SJSA1 (cell line): ENCODE data around the gene KCNJ6. TPM values are rescaled to one million over a fixed set of nuclear protein-coding genes. Genes with fewer than 3 reads are reported as not detected.

Experiments
- DNase-seq, 2 experiments: peaks; one replicate each; pipeline ENCODE4 v3.0.0-alpha.2; 2015 to 2020; ENCODE audit warnings: low spot score in 2 of 2, low read depth in 1 of 2
- H3K27ac ChIP-seq: fragments of 250-450 bp; sonication (Bioruptor Pico); 2 replicates; pipeline ENCODE4 v1.5.1; 2020; ENCODE audit warnings: mild to moderate bottlenecking, moderate library complexity
- H3K27me3 ChIP-seq: fragments of 250-450 bp; sonication (Bioruptor Pico); replicated peaks from 2 replicates; pipeline ENCODE4 v1.5.1; 2020; ENCODE audit warnings: mild to moderate bottlenecking, moderate library complexity
- H3K36me3 ChIP-seq: fragments of 250-450 bp; sonication (Bioruptor Pico); 2 replicates; pipeline ENCODE4 v1.5.1; 2020; ENCODE audit warnings: mild to moderate bottlenecking
- H3K4me1 ChIP-seq: fragments of 250-450 bp; sonication (Bioruptor Pico); replicated peaks from 2 replicates; pipeline ENCODE4 v1.6.1; 2021; ENCODE audit warnings: mild to moderate bottlenecking
- H3K4me3 ChIP-seq: fragments of 250-450 bp; sonication (Bioruptor Pico); 2 replicates; pipeline ENCODE4 v1.5.1; 2020; ENCODE audit warnings: mild to moderate bottlenecking
- H3K9me3 ChIP-seq: fragments of 250-450 bp; sonication (Bioruptor Pico); replicated peaks from 2 replicates; pipeline ENCODE4 v1.5.1; 2020; ENCODE audit warnings: mild to moderate bottlenecking
- total RNA-seq: library from RNA; depleted of rRNA; stranded (reverse); fragments of >200 nt; shearing (Covaris generic); gene quantifications from 2 replicates; pipeline ENCODE4 v1.2.3, GENCODE V29; 2014

Gene KCNJ6
- total RNA-seq, 1 experiment from 2014 or later: 0.24 TPM

- no peak for DNase-seq
- Histone ChIP-seq H3K27ac (no peak overlapping the region), H3K4me1 (no peaks in the 10 kb centered on the region; the same call in 1 of the 2 replicates), H3K4me3 (no peak overlapping the region), H3K36me3 (no peaks in the 10 kb centered on the region), H3K27me3 (no peaks in the 10 kb centered on the region), H3K9me3 (peaks cover 5% of the 10 kb centered on the region; the same call in 1 of the 2 replicates)
Observed at GRCh38 chr21:37811711-37812110, 104.5 kb downstream of the KCNJ6 start.

GRCh38 chr21:37808261-37808660, 108.0 kb downstream of the KCNJ6 start:
- H3K4me3 ChIP-seq: no peak overlapping the region
- H3K9me3 ChIP-seq: peaks cover 5% of the 10 kb centered on the region; the same call in 1 of the 2 replicates
- DNase-seq: no peak
- no peaks in the 10 kb centered on the region for H3K27me3 ChIP-seq
- H3K4me1 ChIP-seq: no peaks in the 10 kb centered on the region
- H3K27ac ChIP-seq: no peak overlapping the region
- no peaks in the 10 kb centered on the region for H3K36me3 ChIP-seq

DNA sequence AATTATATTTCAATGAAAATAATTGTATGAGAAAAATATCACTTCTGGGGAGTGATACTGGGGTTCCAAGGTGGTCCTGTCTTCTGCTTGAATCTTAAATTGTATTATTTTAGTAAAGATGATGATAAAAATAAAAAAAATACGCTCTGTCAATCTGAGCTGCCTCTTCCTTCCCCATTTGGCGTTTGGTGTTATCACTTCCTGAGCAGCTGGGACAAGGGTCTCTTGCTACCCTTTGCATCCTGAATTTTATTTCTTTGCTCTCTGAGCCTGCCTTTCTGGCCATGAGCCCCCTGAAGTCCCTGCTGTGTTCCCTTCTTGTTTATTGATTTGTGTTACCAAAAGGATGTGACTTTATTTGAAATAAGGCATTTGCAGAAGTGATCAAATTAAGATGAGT, 111.0 kb downstream of the KCNJ6 start:
- no peak overlapping the region for H3K27ac ChIP-seq
- H3K36me3 ChIP-seq: no peaks in the 10 kb centered on the region
- no peak for DNase-seq
- no peaks in the 10 kb centered on the region for H3K9me3 ChIP-seq
- no peak overlapping the region for H3K4me3 ChIP-seq
- no peaks in the 10 kb centered on the region for H3K4me1 ChIP-seq
- H3K27me3 ChIP-seq: no peaks in the 10 kb centered on the region

DNA sequence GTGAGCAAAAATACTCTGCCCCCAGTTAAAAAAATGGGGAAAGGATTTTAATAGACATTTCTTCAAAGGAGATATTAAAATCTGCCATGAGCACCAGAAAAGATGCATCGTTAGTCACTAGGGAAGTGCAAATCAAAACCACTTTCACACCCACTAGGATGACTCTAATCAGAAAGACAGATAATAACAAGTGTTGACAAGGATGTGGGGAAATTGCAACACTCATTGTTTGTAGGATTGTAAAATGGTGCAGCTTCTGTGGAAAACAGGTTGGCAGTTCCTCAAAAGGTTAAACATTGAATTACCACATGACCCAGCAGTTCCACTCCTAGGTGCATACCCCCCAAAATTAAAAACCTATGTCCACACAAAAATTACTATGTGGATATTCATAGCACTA, 112.3 kb downstream of the KCNJ6 start:
- no peaks in the 10 kb centered on the region for H3K36me3 ChIP-seq
- no peaks in the 10 kb centered on the region for H3K27me3 ChIP-seq
- H3K4me3 ChIP-seq: no peak overlapping the region
- H3K9me3 ChIP-seq: no peaks in the 10 kb centered on the region
- no peak for DNase-seq
- H3K4me1 ChIP-seq: peaks cover 4% of the 10 kb centered on the region; the same call in 1 of the 2 replicates
- H3K27ac ChIP-seq: no peak overlapping the region

- Histone ChIP-seq H3K27ac (no peak overlapping the region), H3K36me3 (no peaks in the 10 kb centered on the region), H3K9me3 (no peaks in the 10 kb centered on the region), H3K4me3 (no peak overlapping the region), H3K4me1 (peaks cover 4% of the 10 kb centered on the region; the same call in 1 of the 2 replicates), H3K27me3 (no peaks in the 10 kb centered on the region)
- no peak for DNase-seq
Observed at GRCh38 chr21:37803101-37803651, 113.1 kb downstream of the KCNJ6 start.

- Histone ChIP-seq H3K4me3 (no peak overlapping the region), H3K27ac (no peak overlapping the region), H3K27me3 (no peaks in the 10 kb centered on the region), H3K36me3 (no peaks in the 10 kb centered on the region), H3K4me1 (peaks cover 13% of the 10 kb centered on the region), H3K9me3 (no peaks in the 10 kb centered on the region)
- DNase-seq: no peak
Observed at GRCh38 chr21:37800456-37801061, 115.7 kb downstream of the KCNJ6 start.

DNA sequence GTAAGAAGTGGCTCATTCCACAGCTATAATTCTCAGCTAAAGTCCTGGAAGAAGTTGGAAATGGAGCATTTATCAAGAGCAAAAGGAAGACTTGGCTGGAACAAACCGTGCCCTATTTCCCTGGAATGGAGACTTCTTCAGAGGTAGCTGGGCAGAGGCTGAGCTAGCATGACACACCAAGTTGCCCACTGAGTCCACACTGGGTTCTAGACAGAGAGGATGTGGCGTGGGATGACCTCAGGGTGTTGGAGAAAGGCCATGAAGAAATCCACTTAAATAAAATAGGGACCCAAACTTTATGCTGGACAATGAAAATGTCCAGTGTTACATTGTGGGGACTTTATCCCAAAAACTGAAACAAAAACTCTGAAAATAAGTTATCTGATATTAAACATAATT, 116.2 kb downstream of the KCNJ6 start:
- Histone ChIP-seq H3K27me3 (no peaks in the 10 kb centered on the region), H3K27ac (no peak overlapping the region)
- DNase-seq: no peak

DNA sequence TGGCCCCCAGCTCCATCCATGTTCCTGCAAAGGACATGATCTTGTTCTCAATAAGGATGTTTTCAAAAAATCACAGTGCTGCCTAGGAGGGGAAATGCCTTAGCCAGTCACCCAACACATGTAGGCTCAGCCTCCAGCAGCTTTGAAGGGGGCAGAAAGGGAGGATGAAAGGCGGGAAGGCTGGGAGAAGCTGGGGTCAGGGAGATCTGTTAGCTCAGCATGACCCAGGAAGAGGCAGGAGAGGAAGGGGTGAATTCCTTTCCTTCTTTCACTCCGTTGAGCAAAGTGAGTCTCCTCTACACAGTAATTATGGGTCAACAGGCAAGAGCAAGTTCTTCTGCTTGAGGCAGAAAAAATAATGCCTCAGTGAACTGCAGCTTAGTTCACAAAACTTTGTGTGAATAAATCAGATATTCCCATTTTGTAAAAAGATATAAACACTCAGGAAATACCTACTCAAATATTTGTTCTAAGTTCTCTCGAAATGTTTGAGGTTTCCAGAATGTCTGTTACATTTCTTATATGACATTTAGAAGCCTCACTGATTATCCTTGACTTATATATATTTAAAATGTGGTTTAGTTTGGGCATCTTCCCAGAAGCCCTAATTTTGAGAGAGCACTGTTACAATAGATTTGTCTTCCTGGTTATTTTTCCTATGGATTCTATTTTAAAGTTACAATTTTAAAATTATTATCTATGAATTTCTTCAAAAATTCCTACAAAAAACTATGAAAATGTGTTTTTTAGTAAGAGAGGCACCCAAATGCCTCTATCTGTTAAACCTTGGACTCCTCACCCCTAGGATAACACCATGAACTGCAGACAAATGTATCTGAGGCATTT, 116.8 kb downstream of the KCNJ6 start:
- no peak overlapping the region for H3K27ac ChIP-seq
- no peaks in the 10 kb centered on the region for H3K27me3 ChIP-seq
- H3K36me3 ChIP-seq: no peaks in the 10 kb centered on the region
- DNase-seq: no peak
- peaks cover 13% of the 10 kb centered on the region for H3K4me1 ChIP-seq
- H3K4me3 ChIP-seq: no peak overlapping the region
- no peaks in the 10 kb centered on the region for H3K9me3 ChIP-seq

More for the DNA sequence above, 116.2 kb downstream of the KCNJ6 start:
- Histone ChIP-seq H3K4me1 (peaks cover 13% of the 10 kb centered on the region), H3K9me3 (no peaks in the 10 kb centered on the region), H3K4me3 (no peak overlapping the region), H3K36me3 (no peaks in the 10 kb centered on the region)

- DNase-seq: peak in 1 of 2 experiments; percentile 31
- no peaks in the 10 kb centered on the region for H3K9me3 ChIP-seq
- peaks cover 29% of the 10 kb centered on the region for H3K4me1 ChIP-seq
Observed at GRCh38 chr21:37797403-37797802, 118.9 kb downstream of the KCNJ6 start.

DNA sequence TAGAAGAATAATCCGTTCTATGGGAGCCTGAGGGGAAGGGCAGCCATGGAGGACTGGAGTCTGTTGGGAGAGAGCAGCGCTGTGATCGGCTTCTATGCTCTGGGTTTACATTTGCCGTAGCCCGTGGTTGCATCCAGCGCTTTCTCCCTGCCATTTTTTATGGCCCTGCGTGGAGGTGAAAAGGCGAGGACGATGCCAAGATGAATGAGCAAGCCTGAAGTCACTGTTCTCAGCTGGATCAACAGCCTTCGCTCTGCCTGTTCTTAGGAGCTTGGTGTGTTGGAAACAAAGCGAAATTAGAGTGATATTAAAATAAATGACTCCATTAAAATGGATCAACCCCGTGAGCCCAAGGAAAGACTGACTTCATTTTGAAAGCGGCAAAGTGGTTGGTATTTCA, 120.2 kb downstream of the KCNJ6 start:
- peaks cover 29% of the 10 kb centered on the region for H3K4me1 ChIP-seq
- no peaks in the 10 kb centered on the region for H3K9me3 ChIP-seq
- H3K36me3 ChIP-seq: no peaks in the 10 kb centered on the region; the same call in 1 of the 2 replicates
- no peak overlapping the region for H3K4me3 ChIP-seq
- H3K27ac ChIP-seq: no peak overlapping the region
- no peaks in the 10 kb centered on the region for H3K27me3 ChIP-seq
- no peak for DNase-seq

More at GRCh38 chr21:37797403-37797802, 118.9 kb downstream of the KCNJ6 start:
- Histone ChIP-seq H3K4me3 (no peak overlapping the region), H3K36me3 (no peaks in the 10 kb centered on the region; the same call in 1 of the 2 replicates), H3K27me3 (no peaks in the 10 kb centered on the region), H3K27ac (peak overlapping the region; percentile 23; the same call in 1 of the 2 replicates)

- DNase-seq: no peak
- H3K27ac ChIP-seq: peak overlapping the region; percentile 49
- no peaks in the 10 kb centered on the region for H3K27me3 ChIP-seq
- peaks cover 26% of the 10 kb centered on the region for H3K4me1 ChIP-seq
- H3K4me3 ChIP-seq: no peak overlapping the region
- H3K36me3 ChIP-seq: peaks cover 2% of the 10 kb centered on the region; the same call in 1 of the 2 replicates
- peaks cover 8% of the 10 kb centered on the region for H3K9me3 ChIP-seq
Observed at GRCh38 chr21:37793660-37794059, 122.6 kb downstream of the KCNJ6 start.

DNA sequence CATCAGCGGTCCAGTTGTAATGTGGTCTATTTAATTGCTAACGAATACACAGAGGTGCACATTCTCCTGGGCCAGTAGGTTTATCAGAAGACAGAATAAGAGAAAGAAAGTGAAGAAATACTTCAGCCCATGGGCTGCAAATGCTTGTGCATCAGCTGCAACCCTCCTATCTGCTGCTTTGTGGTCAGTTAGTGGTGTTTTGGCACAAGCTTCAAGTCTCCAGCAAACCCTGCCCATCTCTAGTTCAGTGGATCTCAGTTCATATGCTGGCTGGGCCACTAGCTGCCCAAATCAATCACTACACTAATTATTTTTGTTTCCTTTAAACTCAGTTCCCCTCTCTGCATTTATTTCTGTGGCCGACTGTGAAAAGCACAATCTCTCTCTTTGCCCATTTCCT, 124.2 kb downstream of the KCNJ6 start:
- no peak for DNase-seq
- peaks cover 6% of the 10 kb centered on the region; the same call in 1 of the 2 replicates for H3K36me3 ChIP-seq
- no peak overlapping the region for H3K4me3 ChIP-seq
- H3K4me1 ChIP-seq: peaks cover 35% of the 10 kb centered on the region
- no peaks in the 10 kb centered on the region for H3K27me3 ChIP-seq
- H3K27ac ChIP-seq: no peak overlapping the region
- peaks cover 13% of the 10 kb centered on the region for H3K9me3 ChIP-seq

GRCh38 chr21:37790905-37791304, 125.4 kb downstream of the KCNJ6 start:
- no peak overlapping the region for H3K27ac ChIP-seq
- H3K9me3 ChIP-seq: peaks cover 13% of the 10 kb centered on the region
- peaks cover 39% of the 10 kb centered on the region for H3K4me1 ChIP-seq
- DNase-seq: no peak
- H3K27me3 ChIP-seq: no peaks in the 10 kb centered on the region
- no peak overlapping the region for H3K4me3 ChIP-seq
- H3K36me3 ChIP-seq: peaks cover 6% of the 10 kb centered on the region; the same call in 1 of the 2 replicates

DNA sequence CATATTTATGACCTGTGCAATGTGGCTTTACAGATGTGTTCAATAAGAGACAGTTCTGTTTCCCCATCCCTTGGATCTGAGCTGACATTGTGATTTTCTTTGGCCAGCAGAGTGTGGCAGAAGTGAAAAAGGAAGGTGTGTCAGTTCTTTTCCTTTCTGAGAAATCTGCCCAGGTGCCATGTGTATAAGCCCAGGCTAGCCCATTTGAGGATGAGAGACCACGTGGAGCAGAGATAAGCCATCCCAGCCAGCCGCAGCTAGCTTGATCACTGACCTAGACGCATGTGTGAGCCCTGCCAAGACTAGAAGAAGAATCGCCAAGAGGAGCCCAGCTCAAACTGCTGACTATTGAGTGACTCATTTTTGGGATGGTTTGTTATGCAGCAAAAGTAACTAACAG, 127.8 kb downstream of the KCNJ6 start:
- Histone ChIP-seq H3K4me1 (peaks cover 31% of the 10 kb centered on the region), H3K9me3 (peaks cover 13% of the 10 kb centered on the region), H3K36me3 (peaks cover 6% of the 10 kb centered on the region; the same call in 1 of the 2 replicates), H3K4me3 (no peak overlapping the region), H3K27ac (peak overlapping the region; percentile 92), H3K27me3 (no peaks in the 10 kb centered on the region)
- DNase-seq: no peak
